Stimulated activated CD8-positive, alpha-beta memory T cell treated with anti-CD3 and anti-CD28 coated beads, Interleukin-12 subunit alpha, Interleukin-12 subunit beta, amount 100 ng/mL, for 4 hours (primary cell): ENCODE measurements around the gene BIRC2.
"Not testable (repeated sequence)": the region's sequence is repeated elsewhere in the genome, so short reads cannot be mapped to it uniquely, and the experiment has no call there.

Experiments
- DNase-seq: peaks from one replicate; pipeline ENCODE4 v3.0.0-alpha.2; 2020; ENCODE audit warnings: low read depth

BIRC2 gene

DNA sequence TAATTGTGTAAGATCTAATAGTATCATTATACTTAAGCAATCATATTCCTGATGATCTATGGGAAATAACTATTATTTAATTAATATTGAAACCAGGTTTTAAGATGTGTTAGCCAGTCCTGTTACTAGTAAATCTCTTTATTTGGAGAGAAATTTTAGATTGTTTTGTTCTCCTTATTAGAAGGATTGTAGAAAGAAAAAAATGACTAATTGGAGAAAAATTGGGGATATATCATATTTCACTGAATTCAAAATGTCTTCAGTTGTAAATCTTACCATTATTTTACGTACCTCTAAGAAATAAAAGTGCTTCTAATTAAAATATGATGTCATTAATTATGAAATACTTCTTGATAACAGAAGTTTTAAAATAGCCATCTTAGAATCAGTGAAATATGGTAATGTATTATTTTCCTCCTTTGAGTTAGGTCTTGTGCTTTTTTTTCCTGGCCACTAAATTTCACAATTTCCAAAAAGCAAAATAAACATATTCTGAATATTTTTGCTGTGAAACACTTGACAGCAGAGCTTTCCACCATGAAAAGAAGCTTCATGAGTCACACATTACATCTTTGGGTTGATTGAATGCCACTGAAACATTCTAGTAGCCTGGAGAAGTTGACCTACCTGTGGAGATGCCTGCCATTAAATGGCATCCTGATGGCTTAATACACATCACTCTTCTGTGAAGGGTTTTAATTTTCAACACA, 23.3 kb upstream of the BIRC2 start:
- DNase-seq = no peak

DNA sequence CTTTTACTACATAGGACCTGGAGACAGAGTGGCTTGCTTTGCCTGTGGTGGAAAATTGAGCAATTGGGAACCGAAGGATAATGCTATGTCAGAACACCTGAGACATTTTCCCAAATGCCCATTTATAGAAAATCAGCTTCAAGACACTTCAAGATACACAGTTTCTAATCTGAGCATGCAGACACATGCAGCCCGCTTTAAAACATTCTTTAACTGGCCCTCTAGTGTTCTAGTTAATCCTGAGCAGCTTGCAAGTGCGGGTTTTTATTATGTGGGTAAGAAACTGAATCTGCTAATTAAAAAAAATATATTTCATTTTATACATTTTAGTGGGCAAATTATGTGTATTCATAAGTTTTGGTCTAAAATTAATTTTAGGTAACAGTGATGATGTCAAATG, 21.9 kb upstream of the BIRC2 start:
- DNase-seq = no peak

DNA sequence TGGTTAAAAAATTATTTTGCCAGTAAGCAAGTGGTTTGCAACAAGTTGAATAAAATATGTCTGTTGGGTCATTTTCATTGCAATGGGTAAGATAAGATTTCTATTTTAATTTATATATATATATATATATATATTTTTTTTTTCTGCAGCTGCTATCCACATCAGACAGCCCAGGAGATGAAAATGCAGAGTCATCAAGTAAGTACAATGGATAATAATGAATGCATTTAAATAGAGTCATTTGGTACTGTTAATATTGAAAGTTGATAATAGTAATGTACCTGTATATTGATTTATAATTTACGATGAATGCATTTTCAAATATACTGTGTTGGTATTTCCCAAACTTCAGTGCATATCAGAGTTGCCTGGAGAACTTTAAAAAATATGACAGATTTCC, 18.3 kb upstream of the BIRC2 start:
- DNase-seq = no peak

DNA sequence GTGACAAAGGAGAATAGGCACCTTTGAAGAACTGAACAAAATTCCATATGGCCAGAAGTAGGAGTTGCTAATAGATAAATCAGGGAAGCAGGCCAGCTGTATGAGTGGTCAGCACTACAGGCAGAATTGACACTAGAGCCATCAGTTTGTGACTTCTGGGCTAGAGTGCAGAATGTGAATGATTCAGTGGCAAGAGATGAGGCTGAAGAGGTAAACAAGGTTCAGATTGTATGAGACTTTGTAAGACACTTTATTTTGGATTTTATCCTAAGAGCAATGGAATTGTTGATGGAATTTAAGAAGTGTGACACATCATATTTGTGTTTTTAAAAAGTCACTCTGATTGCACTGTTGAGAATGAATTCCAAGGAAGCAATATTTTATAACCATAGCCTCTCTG, 16.8 kb upstream of the BIRC2 start:
- no peak for DNase-seq

DNA sequence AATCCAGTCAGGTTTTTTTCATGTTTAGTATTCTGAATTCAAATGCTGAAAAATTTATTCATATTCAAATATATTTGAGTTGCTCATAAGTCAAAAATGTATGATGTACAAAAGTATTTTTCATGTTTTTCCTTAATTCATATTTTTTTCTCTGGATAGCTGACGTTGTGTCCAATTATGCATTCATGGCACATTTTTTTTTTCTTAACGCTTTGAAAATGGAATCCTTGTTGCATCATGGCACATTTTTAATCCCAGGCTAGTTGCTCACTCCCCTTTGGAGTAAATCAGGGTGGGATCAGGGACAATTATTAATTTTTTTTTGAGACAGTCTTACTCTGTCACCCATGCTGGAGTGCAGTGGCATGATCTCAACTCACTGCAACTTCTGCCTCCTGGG, 15.7 kb upstream of the BIRC2 start:
- no peak for DNase-seq

DNA sequence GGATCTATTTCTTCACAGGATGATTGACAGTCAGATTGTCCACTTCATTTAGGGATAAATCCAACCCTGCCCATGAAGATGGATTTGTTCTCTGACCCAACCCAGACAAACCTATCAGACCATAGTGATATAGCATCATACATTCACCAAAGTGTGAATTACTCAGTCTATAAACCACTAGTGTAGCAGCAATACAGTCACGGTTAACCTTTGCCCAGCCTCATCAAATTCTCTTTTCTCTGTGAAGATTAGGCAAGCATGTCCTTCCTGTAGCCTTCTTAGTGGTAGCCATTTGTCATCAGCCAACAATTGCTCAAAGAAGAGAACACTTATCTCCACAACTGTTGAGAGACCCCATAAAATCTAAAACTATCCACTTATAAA, 14.4 kb upstream of the BIRC2 start:
- no peak for DNase-seq

DNA sequence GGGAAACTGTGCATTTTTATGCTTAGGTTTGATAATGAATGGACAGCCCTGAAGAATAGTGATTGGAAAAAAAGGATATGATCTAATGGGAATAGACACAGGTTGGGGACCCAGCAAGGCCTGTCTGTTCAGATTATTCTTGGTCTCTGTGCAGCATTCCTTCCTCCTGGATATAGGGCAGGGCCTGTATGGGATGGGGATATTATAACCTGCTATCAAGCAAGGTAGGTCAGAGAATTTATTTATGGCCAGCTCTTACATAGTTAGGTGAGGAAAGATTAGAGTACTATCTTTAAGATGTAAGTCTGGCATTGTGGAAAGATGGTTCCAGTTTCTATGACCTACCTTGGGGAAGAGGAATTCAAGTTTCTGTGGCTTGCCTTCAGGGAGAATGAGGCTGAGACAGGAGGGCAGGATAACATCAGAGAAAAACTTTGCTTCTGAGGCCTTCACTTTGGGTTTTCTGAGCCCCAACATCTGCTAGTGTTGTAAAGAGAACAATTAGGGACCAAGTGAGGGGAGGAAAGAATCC, 8.5 kb upstream of the BIRC2 start:
- no peak for DNase-seq

DNA sequence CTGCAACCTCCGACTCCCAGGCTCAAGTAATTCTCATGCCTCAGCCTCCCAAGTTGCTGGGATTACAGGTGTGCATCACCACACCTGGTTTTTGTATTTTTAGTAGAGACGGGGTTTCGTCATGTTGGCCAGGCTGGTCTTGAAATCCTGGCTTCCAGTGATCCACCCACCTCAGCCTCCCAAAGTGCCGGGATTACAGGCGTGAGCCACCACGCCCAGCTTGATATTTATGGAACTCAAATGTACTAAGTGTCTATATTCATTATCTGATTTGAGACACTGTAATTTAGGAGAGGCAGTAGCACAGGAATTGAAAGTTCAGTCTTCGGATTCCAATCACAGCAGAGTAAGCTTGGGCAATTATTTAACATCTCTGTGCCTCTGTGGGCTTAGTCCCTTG, 5.7 kb upstream of the BIRC2 start:
- not testable (repeated sequence) for DNase-seq

DNA sequence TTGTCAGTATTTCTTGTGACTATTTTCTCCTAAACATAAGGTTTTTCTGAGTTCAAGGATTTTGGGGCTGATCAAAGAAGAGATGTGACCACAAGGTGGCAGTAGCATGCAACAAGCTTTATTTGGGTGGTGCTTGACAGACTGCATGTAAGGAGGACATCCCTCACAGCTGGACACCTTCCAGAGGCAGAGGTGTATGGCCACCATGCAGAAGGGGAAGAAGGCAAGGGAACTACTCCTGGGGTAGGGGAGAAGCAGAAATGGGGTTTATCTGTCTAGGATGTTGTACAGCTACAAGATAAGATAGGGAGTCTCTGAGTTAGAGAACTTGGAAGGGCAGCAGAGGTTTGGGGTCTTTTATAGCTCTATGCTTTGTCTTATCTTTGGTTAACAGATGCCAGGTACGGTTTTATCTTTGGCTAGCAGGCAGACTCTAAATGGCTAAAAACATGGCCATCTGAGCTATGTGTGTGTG, 5.1 kb upstream of the BIRC2 start:
- DNase-seq = no peak

DNA sequence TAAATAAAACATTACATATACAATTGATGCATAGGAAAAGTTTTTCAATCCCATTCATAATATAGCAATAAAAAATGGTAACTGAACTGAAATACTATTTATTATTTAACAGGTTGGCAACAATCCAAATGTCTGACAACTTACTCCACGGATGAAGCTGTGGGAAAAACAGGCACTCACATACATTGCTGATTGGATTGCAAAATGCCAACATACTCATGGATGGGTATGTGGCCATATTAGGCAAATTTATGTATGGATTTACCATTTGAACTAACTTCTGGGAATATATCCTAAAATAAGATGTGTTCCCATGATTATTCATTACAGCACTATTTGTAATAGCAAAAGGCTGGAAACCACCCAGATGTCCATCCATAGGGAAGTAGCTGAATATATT, 3.2 kb upstream of the BIRC2 start:
- DNase-seq = no peak

DNA sequence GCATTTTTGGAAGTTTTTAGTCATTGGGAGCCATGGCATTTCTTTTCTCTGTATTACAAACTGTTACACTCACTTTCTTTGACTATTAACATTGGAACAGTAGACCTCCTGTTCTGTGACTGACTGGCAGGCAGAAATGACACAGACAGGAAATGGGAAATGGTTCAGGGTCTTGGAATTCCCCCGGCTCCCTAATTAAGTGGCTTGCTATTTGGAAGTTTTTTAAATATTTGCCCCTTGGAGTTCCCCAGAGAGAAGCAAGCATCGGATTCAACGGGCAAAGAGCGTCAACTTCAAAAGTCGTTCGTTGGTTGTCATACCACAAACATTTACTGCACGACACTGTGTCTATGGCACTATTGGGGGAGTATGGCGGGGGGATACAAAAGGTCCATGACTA, 1.1 kb upstream of the BIRC2 start:
- no peak for DNase-seq

DNA sequence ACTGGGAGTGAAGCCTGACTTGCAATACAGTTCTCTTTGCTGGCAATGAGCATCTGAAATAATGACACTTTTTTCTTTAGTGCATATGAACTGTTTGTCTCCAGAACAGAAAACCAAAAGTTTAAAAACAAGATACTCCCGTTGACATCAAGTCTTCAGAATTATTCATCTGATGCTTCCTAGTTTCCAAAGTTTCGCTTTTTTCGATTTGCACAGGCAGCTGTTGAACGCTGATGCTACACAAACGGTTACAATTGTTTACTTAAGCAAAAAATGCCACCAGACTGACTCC, 612 bp upstream of the BIRC2 start:
- DNase-seq = no peak

DNA sequence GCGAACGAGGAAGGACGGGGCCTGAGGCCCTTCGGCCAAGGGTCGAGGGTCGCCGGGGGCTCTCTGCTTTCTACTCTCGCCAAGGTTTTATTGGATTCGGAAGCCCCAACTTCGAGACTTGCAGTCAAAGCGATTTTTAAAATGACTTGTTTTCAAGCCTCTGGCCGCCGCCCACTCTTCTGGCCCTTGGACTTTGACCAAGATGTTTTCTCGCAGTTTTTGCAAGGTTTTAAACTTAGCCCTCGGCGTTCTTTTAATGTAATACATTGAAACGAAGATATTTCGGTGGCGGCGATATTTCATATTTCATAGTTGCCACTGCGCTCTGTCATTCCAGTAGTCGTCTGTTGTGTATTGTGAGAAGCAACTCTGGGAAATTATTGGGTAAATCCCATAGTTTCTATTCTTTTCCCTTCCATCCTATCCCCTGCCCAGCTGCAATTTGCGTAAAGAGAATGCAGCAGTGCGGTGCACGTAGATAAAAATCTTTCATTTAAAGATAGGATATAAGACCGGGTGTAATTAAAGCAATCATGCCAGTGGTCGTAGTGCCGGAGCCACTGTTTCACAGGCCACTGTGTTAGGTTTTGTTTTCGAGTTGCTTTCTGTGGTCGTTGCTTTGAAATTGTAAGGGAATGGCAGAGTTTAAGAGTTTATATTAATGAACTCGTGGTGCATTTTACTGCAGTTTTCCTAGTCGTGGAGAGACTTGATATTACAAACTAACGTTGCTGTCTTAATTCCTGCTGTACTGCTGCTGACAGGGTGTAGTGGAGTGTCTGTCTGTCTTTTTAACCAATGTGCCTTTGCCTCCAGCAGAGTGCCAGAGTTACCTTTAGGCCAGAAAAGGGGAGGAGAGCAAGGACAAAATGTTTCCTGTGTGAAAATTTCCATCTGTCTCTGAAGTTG, 702 bp downstream of the BIRC2 start:
- DNase-seq = no peak

DNA sequence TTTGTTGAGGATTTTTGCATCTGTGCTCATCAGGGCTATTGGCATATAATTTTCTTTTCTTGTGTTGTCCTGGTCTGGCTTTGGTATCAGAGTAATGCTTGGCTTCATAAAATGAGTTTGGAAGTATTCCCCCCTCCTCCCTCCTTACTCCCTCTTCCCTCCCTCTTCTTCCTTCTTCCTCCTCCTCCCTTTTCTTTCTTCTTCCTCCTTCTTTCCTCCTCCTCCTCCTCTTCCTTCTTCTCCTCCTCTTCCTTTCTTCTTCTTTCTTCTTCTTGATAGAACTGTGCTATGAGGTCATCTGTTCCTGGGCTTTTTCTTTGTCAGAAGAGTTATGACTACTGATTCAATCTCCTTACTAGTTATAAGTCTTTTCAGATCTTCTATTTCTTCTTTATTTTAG, 10.1 kb downstream of the BIRC2 start:
- DNase-seq = no peak

DNA sequence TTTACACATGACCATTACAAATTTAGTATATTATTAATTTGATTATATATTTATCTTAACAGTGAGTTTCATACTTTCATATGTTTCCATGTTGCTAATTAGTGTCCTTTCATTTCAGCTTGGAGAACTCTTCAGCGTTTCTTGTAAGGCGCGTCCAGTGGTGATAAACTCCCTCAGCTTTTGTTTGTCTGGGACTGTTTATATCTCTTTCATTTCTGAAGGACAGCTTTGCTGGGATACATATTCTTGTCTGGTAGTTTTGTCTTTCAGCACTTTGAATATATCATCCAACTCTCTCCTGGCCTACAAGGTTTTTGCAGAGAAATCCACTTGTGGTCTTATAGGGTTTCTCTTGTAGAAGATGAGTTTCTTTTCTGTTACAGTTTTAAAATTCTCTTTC, 12.4 kb downstream of the BIRC2 start:
- DNase-seq = no peak

DNA sequence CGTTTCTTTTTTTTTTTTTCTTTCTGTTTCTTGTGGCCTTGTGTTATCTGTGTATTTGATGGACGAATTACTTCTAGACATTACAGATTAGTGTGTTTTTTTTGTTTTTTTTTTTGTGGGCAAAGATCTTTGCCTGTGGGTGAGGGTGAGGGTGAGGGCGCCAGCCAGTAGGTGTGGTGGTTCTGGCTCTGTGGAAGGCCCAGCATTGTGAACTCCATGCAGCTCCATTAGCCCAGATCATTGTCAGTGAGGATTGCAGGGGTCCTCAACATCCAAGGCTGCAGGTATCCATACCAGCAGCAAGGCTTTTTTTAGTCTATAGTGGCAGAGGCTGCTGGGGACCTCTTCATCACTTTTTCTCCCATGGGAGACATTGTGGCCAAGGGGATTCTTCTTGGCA, 13.7 kb downstream of the BIRC2 start:
- DNase-seq = no peak

DNA sequence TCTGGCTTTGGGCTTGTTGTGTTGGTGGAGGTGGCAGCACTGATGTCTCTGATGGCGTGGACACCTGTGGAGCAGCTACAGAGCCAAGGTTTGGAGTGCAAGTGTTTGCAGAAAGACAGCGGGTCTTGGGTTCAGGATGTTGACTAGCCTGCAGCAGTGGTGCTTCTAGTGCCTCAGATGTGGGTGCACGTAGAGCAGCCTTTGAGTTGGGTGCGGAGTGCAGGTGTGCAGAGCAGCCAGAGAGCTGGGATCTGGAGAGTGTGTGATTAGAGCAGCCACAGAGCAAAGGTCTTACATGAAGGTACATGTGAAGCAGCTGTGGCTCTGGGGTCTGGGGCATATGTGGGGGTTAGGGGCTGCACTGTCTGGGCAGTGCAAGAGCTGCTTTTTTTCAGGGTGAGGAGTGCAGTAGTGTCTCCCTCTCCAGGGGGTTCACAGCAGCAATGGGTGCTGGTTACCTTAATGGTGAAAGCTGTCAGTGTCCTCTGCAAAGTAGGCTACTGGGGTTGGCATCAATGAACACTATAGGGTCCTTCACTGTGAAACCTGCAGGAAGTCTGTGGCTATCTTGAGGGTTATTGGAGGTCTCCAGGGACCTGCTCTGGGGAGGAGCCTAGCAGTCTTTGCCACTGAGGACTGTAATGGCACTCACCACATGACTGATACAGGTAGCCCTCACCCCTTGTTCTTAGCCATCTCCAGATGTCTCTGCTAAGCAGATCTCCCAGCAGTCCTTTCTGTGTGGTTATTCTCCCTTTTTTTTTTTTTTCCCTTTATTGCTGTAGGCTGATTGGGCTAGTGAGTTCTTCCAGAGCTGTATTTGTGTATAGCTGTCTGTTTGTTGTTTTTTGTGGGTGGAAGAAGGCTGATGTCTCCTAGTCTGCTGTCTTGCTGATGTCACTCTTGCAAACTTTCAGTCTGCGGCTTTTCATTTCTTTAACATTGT, 14.3 kb downstream of the BIRC2 start:
- DNase-seq = no peak

DNA sequence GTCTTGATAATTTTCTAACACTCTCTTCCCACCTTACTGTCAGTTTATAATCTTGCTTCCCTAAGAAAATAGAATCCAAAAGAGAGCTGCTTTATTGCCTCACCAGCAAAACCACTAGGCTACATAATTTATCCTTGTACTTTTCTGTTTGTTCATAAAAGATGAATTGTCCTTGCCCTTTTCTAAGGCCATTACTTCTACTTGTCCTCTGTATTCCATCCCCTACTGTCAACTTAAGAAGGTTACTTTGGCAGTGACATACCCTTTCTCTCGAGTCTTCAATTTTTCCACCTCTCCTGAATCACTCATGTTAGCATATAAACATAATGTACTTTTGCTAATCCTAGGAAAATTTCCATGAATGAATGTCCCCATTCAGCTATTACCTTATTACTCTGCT, 18.0 kb downstream of the BIRC2 start:
- DNase-seq = no peak

DNA sequence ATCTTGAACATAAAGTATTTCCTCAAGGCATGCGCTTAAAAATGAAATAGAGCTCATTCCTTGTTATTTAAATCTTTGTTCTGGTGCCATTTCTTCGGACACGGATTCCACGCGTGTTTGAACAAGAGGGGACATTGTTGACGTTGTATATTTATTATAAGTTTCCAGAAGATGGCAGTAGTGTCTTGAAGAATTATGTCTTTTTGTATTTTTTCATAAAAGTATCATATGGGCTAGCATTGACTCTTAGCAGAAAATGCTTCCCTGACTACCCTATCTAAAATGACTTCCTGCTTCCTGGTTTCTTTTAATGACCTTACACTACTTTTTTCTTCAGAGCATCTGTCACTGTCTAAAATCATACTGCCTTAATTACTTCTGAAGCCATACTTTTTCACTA, 20.4 kb downstream of the BIRC2 start:
- no peak for DNase-seq

DNA sequence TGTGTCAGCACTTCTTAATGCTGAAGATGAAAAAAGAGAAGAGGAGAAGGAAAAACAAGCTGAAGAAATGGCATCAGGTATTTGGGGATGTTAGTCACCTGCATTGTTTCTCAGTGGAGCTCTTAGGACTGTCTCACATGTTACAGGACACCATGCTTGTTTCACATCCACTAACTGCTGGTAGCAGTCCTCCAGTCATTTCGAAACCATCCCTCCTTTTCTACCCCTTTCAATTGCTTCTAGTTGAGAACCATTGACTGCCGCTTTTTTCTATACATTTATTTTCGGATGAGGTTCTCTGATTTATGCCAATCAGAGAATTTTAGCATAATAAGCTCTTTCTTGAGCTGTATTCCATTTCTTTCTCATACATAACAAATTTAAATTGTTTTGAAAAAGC, 21.5 kb downstream of the BIRC2 start:
- no peak for DNase-seq

DNA sequence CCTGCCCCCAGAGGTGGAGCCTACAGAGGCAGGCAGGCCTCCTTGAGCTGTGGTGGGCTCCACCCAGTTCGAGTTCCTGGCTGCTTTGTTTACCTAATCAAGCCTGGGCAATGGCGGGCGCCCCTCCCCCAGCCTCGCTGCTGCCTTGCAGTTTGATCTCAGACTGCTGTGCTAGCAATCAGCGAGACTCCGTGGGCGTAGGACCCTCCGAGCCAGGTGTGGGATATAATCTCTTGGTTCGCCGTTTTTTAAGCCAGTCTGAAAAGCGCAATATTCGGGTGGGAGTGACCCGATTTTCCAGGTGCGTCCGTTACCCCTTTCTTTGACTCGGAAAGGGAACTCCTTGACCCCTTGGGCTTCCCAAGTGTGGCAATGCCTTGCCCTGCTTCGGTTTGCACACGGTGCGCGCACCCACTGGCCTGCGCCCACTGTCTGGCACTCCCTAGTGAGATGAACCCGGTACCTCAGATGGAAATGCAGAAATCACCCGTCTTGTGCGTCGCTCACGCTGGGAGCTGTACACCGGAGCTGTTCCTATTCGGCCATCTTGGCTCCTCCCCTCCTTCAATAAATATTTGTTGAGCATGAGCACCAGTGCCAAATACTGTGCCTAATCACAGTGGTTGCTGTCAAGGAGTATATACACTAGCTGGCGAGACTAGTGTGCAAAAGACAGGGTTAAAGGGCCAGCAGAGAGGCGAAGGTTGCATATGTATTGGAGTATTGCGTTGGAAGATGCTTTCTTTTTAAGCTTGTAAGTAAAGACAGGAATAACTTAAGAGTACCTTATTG, 27.8 kb downstream of the BIRC2 start:
- not testable (repeated sequence) for DNase-seq
